SK-N-SH (cell line): ENCODE data around the gene GCFC2. TPM values are rescaled to one million over a fixed set of nuclear protein-coding genes. Genes with fewer than 3 reads are reported as not detected.

Source experiments
- CTCF ChIA-PET: fragments of 300-600, 350-600 bp; formaldehyde crosslinking; extraction: SDS; loops from one replicate; lab custom pipeline; 2021; lab: Yijun Ruan, JAX
- POLR2A ChIA-PET: fragments of 350-600 bp; sonication (Branson Sonifier 250); formaldehyde crosslinking; extraction: SDS; loops from one replicate; lab custom pipeline; 2020; ENCODE audit warnings: antibody characterized with exemption, inconsistent platforms; lab: Yijun Ruan, JAX
- DNase-seq: peaks from one replicate; pipeline ENCODE4 v3.0.0; 2012
- H2AFZ ChIP-seq: fragments of 200-600 bp; sonication (generic); 2 replicates; pipeline ENCODE4 v1.8.1; 2016; ENCODE audit warnings: antibody characterized with exemption, mild to moderate bottlenecking, low read depth
- H3F3A ChIP-seq: fragments of 200-600 bp; sonication (generic); replicated peaks from 2 replicates; pipeline ENCODE3; 2016; ENCODE audit warnings: antibody characterized with exemption, mild to moderate bottlenecking; ENCODE audit not compliant: insufficient read depth
- H3K27ac ChIP-seq, 2 experiments: fragments of 200-500 bp in 1 of 2; fragments of 200-600 bp in 1 of 2; sonication (Bioruptor generic) in 1 of 2; sonication (generic), shearing (Covaris generic) in 1 of 2; 2 replicates each; pipeline versions ENCODE4 v1.5.1 to v1.6.1; 2014 to 2016; ENCODE audit warnings: low read depth in 2 of 2, inconsistent platforms in 1 of 2, low read length in 1 of 2, mild to moderate bottlenecking in 1 of 2, mixed read lengths in 1 of 2
- H3K27me3 ChIP-seq: fragments of 200-600 bp; sonication (generic), shearing (Covaris generic); 2 replicates; pipeline ENCODE4 v1.6.1; 2016; ENCODE audit warnings: mixed run types; ENCODE audit not compliant: insufficient read depth
- H3K36me3 ChIP-seq, 2 experiments: fragments of 200-500 bp in 1 of 2; fragments of 200-600 bp in 1 of 2; sonication (Bioruptor generic) in 1 of 2; sonication (generic) in 1 of 2; replicated peaks in 1 of 2; 2 replicates each; pipeline versions ENCODE3 to v1.5.1; 2014 to 2016; ENCODE audit warnings: low read length in 1 of 2, mild to moderate bottlenecking in 1 of 2; ENCODE audit not compliant: insufficient read depth in 2 of 2, control insufficient read depth in 1 of 2
- H3K4me1 ChIP-seq, 2 experiments: fragments of 200-500 bp in 1 of 2; fragments of 200-600 bp in 1 of 2; sonication (Bioruptor generic) in 1 of 2; sonication (generic), shearing (Covaris generic) in 1 of 2; 2 replicates each; pipeline versions ENCODE4 v1.5.1 to v1.6.1; 2014 to 2016; ENCODE audit warnings: low read depth in 1 of 2, low read length in 1 of 2, mixed run types in 1 of 2; ENCODE audit not compliant: insufficient read depth in 2 of 2, control insufficient read depth in 1 of 2
- H3K4me2 ChIP-seq: fragments of 200-600 bp; sonication (generic), shearing (Covaris generic); 2 replicates; pipeline ENCODE4 v1.6.1; 2017; ENCODE audit warnings: mixed run types
- H3K4me3 ChIP-seq, 2 experiments: fragments of 200-500 bp in 1 of 2; fragments of 200-600 bp in 1 of 2; sonication (Bioruptor generic) in 1 of 2; sonication (generic), shearing (Covaris generic) in 1 of 2; 2 replicates each; pipeline versions ENCODE4 v1.5.1 to v1.8.1; 2014 to 2016; ENCODE audit warnings: low read depth in 2 of 2, inconsistent platforms in 1 of 2, low read length in 1 of 2, mild to moderate bottlenecking in 1 of 2, mixed read lengths in 1 of 2, moderate library complexity in 1 of 2
- H3K79me2 ChIP-seq: fragments of 200-600 bp; sonication (generic); 2 replicates; pipeline ENCODE4 v1.8.1; 2017; ENCODE audit warnings: mild to moderate bottlenecking; ENCODE audit not compliant: insufficient read depth
- H3K9ac ChIP-seq: fragments of 200-600 bp; sonication (generic); 2 replicates; pipeline ENCODE4 v1.6.1; 2017; ENCODE audit warnings: mixed run types
- H3K9me2 ChIP-seq: fragments of 200-600 bp; sonication (generic); 2 replicates; pipeline ENCODE4 v1.6.1; 2017; ENCODE audit warnings: mixed run types
- H3K9me3 ChIP-seq: fragments of 200-600 bp; sonication (generic); 2 replicates; pipeline ENCODE4 v1.6.1; 2017; ENCODE audit warnings: mixed run types, mild to moderate bottlenecking, moderate library complexity
- H4K20me1 ChIP-seq: fragments of 200-600 bp; sonication (generic); 2 replicates; pipeline ENCODE4 v1.6.1; 2017; ENCODE audit warnings: mild to moderate bottlenecking, mixed run types; ENCODE audit not compliant: insufficient read depth
- CHD2 ChIP-seq: fragments of 150-350 bp; IDR thresholded peaks from 2 replicates; pipeline ENCODE4 v1.6.1; 2018; ENCODE audit warnings: low read length; ENCODE audit not compliant: partially characterized antibody
- CTCF ChIP-seq: fragments of 200-600 bp; sonication (generic); IDR thresholded peaks from 2 replicates; pipeline ENCODE4 v1.6.1; 2017; ENCODE audit warnings: antibody characterized with exemption, mild to moderate bottlenecking, moderate library complexity
- EP300 ChIP-seq, 2 experiments: IDR thresholded peaks; 2 replicates each; pipeline versions ENCODE4 v1.4.0 to v1.6.1; 2012; ENCODE audit warnings: borderline replicate concordance in 1 of 2, low read depth in 1 of 2, low read length in 1 of 2
- GABPA ChIP-seq: IDR thresholded peaks from 2 replicates; pipeline ENCODE4 v1.4.0; 2012; ENCODE audit warnings: low read depth, mild to moderate bottlenecking
- GATA2 ChIP-seq: sonication (generic); formaldehyde crosslinking; IDR thresholded peaks from 2 replicates; pipeline ENCODE4 v1.5.0; 2020; ENCODE audit warnings: mild to moderate bottlenecking, missing genetic modification reagents
- IRF3 ChIP-seq: fragments of 150-350 bp; IDR thresholded peaks from 2 replicates; pipeline ENCODE4 v1.6.1; 2016; ENCODE audit warnings: mild to moderate bottlenecking, low read depth, low read length
- JUND ChIP-seq: IDR thresholded peaks from 2 replicates; pipeline ENCODE4 v1.4.0; 2012
- NFIC ChIP-seq: IDR thresholded peaks from 2 replicates; pipeline ENCODE4 v1.4.0; 2012; ENCODE audit warnings: borderline replicate concordance
- PBX3 ChIP-seq: IDR thresholded peaks from 2 replicates; pipeline ENCODE4; 2012
- RAD21 ChIP-seq: IDR thresholded peaks from 2 replicates; pipeline ENCODE4 v1.6.1; 2012; ENCODE audit warnings: mild to moderate bottlenecking, low read length
- RCOR1 ChIP-seq: fragments of 150-350 bp; IDR thresholded peaks from 2 replicates; pipeline ENCODE4 v1.6.1; 2017; ENCODE audit warnings: antibody characterized with exemption, low read length
- RXRA ChIP-seq: IDR thresholded peaks from 2 replicates; pipeline ENCODE4 v1.4.0; 2012; ENCODE audit warnings: low read depth, mild to moderate bottlenecking, borderline replicate concordance
- SMC3 ChIP-seq: IDR thresholded peaks from 2 replicates; pipeline ENCODE4 v1.6.1; 2012; ENCODE audit warnings: low read depth, low read length, improper control_type of control experiment
- USF1 ChIP-seq: IDR thresholded peaks from 2 replicates; pipeline ENCODE4 v1.4.0; 2012; ENCODE audit warnings: low read depth, borderline replicate concordance
- USF2 ChIP-seq: fragments of 150-350 bp; IDR thresholded peaks from 2 replicates; pipeline ENCODE4 v1.6.1; 2017; ENCODE audit warnings: antibody characterized with exemption, low read length, low read depth, borderline replicate concordance
- YY1 ChIP-seq: IDR thresholded peaks from 2 replicates; pipeline ENCODE4 v1.4.0; 2012; ENCODE audit warnings: low read depth, mild to moderate bottlenecking
- ZBTB33 ChIP-seq: IDR thresholded peaks from 2 replicates; pipeline ENCODE4 v1.4.0; 2012; ENCODE audit warnings: low read depth, borderline replicate concordance
- WGBS: methylation state at CpG from one replicate; pipeline ENCODE4 v1.1.6; 2017; ENCODE audit warnings: low lambda C conversion rate; 5-methylcytosine and 5-hydroxymethylcytosine counted together
- polyA plus RNA-seq, 3 experiments: library from polyadenylated mRNA; depleted of rRNA; stranded (reverse); fragments of >200 nt; gene quantifications; 2 replicates each; pipeline ENCODE4 v1.2.3, GENCODE V29; 2012

The GCFC2 gene
- polyA plus RNA-seq, 1 of the 3 experiments (the other 2 are of a cell fraction) = 7.7 TPM

- TF ChIP-seq RXRA = no peak
- no peak for TF ChIP-seq SMC3
- TF ChIP-seq RAD21 = no peak
- no peak for TF ChIP-seq USF2
- no peak for TF ChIP-seq GABPA
- TF ChIP-seq ZBTB33 = no peak
- TF ChIP-seq YY1 = no peak
- no peak for TF ChIP-seq GATA2 (CRISPR knock-in tag)
- TF ChIP-seq CTCF = no peak
- TF ChIP-seq PBX3 = no peak
- no peak for TF ChIP-seq EP300 (IDR thresholded peaks at IDR 0.05; ENCODE audit: borderline replicate concordance in 1 of 2, low read depth in 1 of 2, low read length in 1 of 2)
These were observed 40.6 kb upstream of the GCFC2 start (continued) for GRCh38 chr2:75751360-75751759.

GRCh38 chr2:75737961-75738360 is 27.2 kb upstream of the GCFC2 start:
- H3K36me3 ChIP-seq = no peaks in the 10 kb centered on the region
- no peaks in the 10 kb centered on the region for H3K27me3 ChIP-seq
- peaks cover 0 to 2% of the 10 kb centered on the region in 2 experiments; a peak in 1 of 4 replicates for H3K4me1 ChIP-seq
- no peaks in the 10 kb centered on the region for H3F3A ChIP-seq
- no peak overlapping the region for H3K4me3 ChIP-seq
- H3K4me2 ChIP-seq = no peak overlapping the region
- WGBS = 67% methylated on average over 1 of the region's 1 CpG
- no peaks in the 10 kb centered on the region for H3K9me3 ChIP-seq
- no peak for DNase-seq
- no peaks in the 10 kb centered on the region for H4K20me1 ChIP-seq
- CTCF ChIA-PET = interaction anchor here (1.7 kb wide), 1 partner anchor 8 kb away, joined by 5 read pairs; no protein-coding TSS in a partner anchor
- no peak overlapping the region; a peak in 1 of 4 replicates for H3K27ac ChIP-seq
- no peaks in the 10 kb centered on the region for H3K79me2 ChIP-seq
- no peaks in the 10 kb centered on the region for H3K9me2 ChIP-seq
- H3K9ac ChIP-seq = no peak overlapping the region
- POLR2A ChIA-PET = no interaction called here
- H2AFZ ChIP-seq = no peak overlapping the region
- TF ChIP-seq RAD21 (no peak), NFIC (no peak), USF2 (no peak), JUND (no peak), RCOR1 (no peak), CHD2 (no peak), RXRA (no peak), USF1 (no peak), ZBTB33 (no peak), IRF3 (no peak)
